A673 (cell line): ENCODE data around the gene CRX.

Experiments used
- EZH2 ChIP-seq: fragments of 200-600 bp; sonication (generic); IDR thresholded peaks from 2 replicates; pipeline ENCODE4 v1.6.1; 2017; ENCODE audit warnings: borderline replicate concordance, low read depth, mild to moderate bottlenecking, mixed read lengths, antibody characterized with exemption, low read length; ENCODE audit not compliant: poor library complexity, severe bottlenecking
- TF ChIP-seq, protein P1 (sequence below): fragments of 300-800, 200-600 bp; sonication (generic); conservative IDR thresholded peaks from 2 replicates; pipeline ENCODE4 v1.5.1; 2017; ENCODE audit warnings: low read depth, mild to moderate bottlenecking, antibody characterized with exemption, low read length, moderate library complexity, mixed read lengths

DNA sequence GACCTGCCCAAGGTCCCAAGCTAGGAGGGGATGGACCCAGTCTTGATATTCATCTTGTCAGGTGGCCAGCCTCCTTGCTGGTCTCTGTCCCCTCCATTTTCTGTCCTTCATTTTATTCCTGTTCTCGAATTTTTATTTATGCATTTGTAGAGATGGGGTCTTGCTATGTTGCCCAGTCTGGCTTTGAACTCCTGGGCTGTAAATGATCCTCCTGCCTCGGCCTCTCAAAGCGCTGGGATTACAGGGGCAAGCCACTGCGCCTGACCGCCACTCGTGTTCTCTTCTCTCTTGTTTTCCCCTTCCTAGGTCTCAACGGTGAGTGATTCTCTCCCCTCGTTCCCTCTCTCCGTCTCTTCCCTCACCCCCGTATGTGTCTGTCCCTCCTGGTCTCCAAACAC lies 26.7 kb downstream of the CRX start:
- TF ChIP-seq, protein P1, sequence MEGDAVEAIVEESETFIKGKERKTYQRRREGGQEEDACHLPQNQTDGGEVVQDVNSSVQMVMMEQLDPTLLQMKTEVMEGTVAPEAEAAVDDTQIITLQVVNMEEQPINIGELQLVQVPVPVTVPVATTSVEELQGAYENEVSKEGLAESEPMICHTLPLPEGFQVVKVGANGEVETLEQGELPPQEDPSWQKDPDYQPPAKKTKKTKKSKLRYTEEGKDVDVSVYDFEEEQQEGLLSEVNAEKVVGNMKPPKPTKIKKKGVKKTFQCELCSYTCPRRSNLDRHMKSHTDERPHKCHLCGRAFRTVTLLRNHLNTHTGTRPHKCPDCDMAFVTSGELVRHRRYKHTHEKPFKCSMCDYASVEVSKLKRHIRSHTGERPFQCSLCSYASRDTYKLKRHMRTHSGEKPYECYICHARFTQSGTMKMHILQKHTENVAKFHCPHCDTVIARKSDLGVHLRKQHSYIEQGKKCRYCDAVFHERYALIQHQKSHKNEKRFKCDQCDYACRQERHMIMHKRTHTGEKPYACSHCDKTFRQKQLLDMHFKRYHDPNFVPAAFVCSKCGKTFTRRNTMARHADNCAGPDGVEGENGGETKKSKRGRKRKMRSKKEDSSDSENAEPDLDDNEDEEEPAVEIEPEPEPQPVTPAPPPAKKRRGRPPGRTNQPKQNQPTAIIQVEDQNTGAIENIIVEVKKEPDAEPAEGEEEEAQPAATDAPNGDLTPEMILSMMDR: no peak
- TF ChIP-seq EZH2: no peak
